ENCODE results near the gene FES.
"Not testable (repeated sequence)": the region's sequence is repeated elsewhere in the genome, so short reads cannot be mapped to it uniquely, and the experiment has no call there.

Gene FES

GRCh38 chr15:90909976-90910375, 25.7 kb downstream of the FES start:
- no peak for DNase-seq (ENCODE audit: low read depth in 2 of 2)

DNA sequence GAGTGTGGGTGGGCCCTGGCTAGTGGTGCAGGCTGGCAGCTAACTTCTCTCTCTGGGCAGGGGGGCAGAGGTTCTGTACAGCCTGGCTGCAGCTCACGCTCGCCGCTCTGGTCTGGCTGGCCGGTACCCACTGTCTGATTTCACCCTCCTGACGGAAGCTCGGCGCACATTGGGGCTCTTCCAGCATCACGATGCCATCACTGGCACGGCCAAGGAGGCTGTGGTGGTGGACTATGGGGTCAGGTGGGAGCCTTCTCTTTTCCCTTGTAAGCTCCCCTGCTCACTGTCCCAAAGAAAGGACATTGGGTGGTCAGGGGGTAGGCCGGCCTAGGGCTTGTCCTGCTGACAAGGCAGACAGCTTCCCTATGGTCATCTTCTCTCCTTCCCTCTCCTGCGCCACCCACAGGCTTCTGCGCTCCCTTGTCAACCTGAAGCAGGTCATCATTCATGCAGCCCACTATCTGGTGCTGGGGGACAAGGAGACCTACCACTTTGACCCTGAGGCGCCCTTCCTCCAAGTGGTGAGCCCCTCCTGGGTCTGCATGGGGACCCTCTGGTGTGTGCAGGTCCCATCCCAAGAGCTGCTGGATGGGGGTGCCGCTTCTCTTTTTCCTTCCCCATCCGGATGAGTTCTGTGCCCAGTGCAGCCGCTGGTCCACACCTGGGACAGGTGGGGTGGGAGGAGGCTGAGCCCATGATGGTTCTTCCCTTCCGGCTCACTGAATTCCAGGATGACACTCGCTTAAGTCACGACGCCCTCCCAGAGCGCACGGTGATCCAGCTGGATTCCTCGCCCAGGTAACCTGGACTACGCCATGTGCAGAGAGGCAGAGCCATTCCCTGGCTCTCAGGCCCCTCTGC, 26.4 kb downstream of the FES start:
- DNase-seq (ENCODE audit: low read depth in 2 of 2) = no peak

GRCh38 chr15:90911302-90911623, 27.0 kb downstream of the FES start:
- DNase-seq (ENCODE audit: low read depth in 2 of 2) = no peak

- no peak for DNase-seq (ENCODE audit: low read depth in 2 of 2)
Observed at GRCh38 chr15:90911906-90912769, 27.8 kb downstream of the FES start.

DNA sequence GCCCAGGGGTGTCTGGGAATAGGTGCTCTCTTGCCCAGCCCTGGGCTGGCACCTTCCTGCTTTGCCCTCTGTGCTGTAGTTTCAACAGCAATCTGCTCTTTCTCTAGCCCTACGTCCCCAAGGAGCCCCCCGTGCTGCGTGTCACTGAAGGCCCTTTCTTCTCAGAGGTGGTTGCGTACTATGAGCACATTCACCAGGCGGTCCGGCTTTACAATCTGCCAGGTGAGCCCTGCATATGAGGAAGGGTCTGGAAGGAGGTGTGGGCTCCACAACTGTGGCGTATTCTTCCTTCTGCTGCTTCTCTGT, 28.4 kb downstream of the FES start:
- no peak for DNase-seq (ENCODE audit: low read depth in 2 of 2)

- DNase-seq (ENCODE audit: low read depth in 2 of 2) = no peak
Observed at GRCh38 chr15:90913398-90913944, 29.2 kb downstream of the FES start.

GRCh38 chr15:90914305-90915080, 30.2 kb downstream of the FES start:
- DNase-seq (ENCODE audit: low read depth in 2 of 2) = no peak

- DNase-seq (ENCODE audit: low read depth in 2 of 2) = no peak
Observed at GRCh38 chr15:90915216-90915807, 31.0 kb downstream of the FES start.

DNA sequence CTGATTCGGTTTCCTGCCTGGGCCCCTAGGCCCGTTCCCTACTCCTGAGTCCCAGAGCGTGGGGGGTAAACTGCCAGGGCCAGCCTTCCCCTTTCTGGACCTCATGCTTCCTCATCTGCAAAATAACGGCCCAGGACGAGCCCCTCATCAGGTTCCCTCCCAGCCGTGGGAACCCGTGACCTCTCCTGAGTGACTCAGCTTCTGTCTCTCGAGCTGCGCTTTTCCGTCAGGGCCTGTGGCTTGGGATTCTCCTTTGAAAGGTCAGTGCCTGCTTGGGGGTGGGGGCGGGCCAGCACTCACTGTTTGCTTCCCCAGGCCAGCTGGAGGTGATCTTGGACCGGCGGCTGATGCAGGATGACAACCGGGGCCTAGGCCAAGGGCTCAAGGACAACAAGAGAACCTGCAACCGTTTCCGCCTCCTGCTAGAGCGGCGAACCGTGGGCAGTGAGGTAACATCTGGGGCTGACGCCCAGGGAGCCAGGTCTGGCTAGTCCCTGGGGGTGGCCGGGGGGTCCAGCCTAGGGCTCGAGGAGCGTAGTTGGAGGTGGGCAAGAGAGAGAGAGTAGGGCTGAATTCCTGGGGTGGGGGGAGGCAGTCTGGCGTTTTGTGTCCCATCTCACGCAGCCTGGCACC, 31.6 kb downstream of the FES start:
- DNase-seq (ENCODE audit: low read depth in 2 of 2) = no peak

GRCh38 chr15:90916461-90916860, 32.2 kb downstream of the FES start:
- DNase-seq (ENCODE audit: low read depth in 2 of 2) = no peak

DNA sequence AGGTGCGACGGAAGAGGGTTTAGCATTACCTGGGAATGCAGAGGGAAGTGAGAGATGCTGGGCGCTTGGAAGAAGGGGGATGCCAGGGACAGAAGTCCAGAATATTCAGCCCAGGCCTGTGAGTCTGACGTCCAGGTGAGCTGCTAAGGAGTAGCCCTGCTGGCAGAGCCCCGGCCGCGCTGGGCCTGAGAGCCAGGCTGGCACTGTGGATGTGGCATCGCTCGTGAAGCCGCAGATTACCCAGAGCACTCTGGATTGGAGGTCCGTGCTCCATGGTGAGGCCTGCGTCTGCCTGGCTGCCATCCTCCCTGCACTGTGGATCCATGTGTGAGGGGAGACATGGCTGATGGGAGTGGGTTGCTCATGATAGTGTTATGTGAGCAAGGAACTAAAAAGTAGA, 33.3 kb downstream of the FES start:
- DNase-seq (ENCODE audit: low read depth in 2 of 2) = no peak

- DNase-seq (ENCODE audit: low read depth in 2 of 2) = no peak
Observed at GRCh38 chr15:90918034-90918788, 33.9 kb downstream of the FES start.

- DNase-seq (ENCODE audit: low read depth in 2 of 2) = no peak
Observed at GRCh38 chr15:90918835-90919234, 34.5 kb downstream of the FES start.

GRCh38 chr15:90921887-90922286, 37.6 kb downstream of the FES start:
- DNase-seq (ENCODE audit: low read depth in 2 of 2) = no peak

GRCh38 chr15:90922712-90923322, 38.5 kb downstream of the FES start:
- not testable (repeated sequence) for DNase-seq (ENCODE audit: low read depth in 2 of 2)

DNA sequence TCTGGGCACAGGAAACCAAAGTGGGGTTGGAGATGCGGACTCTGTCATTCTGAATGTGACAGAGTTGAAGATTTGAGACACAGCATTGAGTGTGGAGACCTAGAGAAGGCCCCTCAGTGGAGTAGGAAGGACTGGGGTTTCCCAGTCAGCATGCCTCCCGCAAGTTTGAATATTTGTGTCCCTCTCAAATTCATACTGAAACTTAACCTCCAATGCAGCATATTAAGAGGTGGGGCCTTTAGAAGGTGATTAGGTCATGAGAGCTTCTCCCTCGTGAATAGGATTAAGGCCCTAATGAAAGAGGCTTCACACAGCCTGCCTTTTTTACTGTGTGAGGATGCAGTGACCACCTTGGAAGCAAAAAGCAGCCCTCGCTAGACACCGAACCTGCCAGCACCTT, 40.1 kb downstream of the FES start:
- no peak for DNase-seq (ENCODE audit: low read depth in 2 of 2)

- not testable (repeated sequence) for DNase-seq (ENCODE audit: low read depth in 2 of 2)
Observed at GRCh38 chr15:90926766-90927165, 42.5 kb downstream of the FES start.

DNA sequence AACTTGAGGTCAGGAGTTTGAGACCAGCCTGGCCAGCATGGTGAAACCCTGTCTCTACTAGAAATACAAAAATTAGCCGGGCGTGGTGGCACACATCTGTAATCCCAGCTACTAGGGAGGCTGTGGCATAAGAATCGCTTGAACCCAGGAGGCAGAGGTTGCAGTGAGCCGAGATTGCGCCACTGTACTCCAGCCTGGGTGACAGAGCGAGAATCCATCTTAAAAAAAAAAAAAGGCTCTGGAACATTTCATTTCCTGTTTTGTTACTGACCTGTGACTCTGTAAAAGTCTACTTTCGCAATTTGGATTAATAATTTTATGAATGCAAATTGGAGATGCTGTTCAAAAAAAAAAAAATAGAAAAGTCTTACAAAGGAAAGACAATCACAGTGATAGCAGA, 43.8 kb downstream of the FES start:
- DNase-seq (ENCODE audit: low read depth in 2 of 2) = not testable (repeated sequence)

DNA sequence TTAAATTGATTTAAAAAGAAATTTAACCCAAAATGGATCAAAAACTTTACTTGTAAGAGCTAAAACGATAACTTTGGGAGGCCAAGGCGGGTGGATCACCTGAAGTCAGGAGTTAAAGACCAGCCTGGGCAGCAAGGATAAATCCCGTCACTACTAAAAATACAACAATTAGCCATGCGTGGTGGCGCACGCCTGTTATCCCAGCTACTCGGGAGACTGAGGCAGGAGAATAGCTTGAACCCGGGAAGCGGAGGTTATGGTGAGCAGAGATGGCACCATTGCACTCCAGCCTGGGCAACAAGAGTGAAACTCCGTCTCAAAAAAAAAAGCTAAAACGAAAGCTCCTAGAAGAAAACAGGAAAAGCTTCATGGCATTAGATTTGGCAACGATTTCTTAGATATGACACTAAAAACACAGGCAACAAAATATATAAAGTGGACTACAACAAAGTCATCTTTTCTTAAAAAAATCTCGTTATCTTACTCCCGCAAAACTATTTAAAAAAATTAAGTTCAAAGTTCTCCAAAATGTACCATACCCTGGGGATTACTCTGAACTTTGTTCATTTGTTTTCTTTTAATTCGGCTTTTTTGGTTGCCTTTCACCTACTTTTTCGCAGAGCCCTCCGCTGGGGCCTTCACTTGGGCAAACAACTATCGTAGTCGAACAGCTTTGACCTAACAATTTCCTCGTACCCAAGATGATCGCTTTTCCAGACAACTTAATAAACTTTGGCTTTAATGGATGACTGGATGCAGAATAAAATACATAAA, 45.1 kb downstream of the FES start:
- no peak for DNase-seq (ENCODE audit: low read depth in 2 of 2)

Measured in stimulated activated CD8-positive, alpha-beta memory T cell treated with anti-CD3 and anti-CD28 coated beads, Interleukin-15, amount 100 ng/mL, for 4 hours (primary cell).